HG03378 (cell line): ENCODE data around the gene SRXN1.
A peak's percentile ranks its signal among the peaks of the same experiment; 100 is the strongest.
"Not testable (repeated sequence)": the region's sequence is repeated elsewhere in the genome, so short reads cannot be mapped to it uniquely, and the experiment has no call there.

Experiments
- ATAC-seq: cut with Tn5 transposase; IDR thresholded peaks from one replicate; pipeline ENCODE4 v1.9.1; 2021; ENCODE audit warnings: mild to moderate bottlenecking, moderate library complexity; ENCODE audit not compliant: unreplicated experiment

SRXN1 gene

GRCh38 chr20:653110-653589, at the start of gene SRXN1:
Gene SRXN1 (minus strand): TSS chr20:653200. CDS start chr20:653185, 15 bp downstream.
- peak; percentile 59 for ATAC-seq

- no peak for ATAC-seq
Observed at GRCh38 chr20:701401-702129, 48.6 kb upstream of the SRXN1 start.

- no peak for ATAC-seq
Observed at GRCh38 chr20:699811-700338, 46.9 kb upstream of the SRXN1 start.

- no peak for ATAC-seq
Observed at GRCh38 chr20:699342-699741, 46.3 kb upstream of the SRXN1 start.

- no peak for ATAC-seq
Observed at GRCh38 chr20:698276-698675, 45.3 kb upstream of the SRXN1 start.

GRCh38 chr20:697826-698225, 44.8 kb upstream of the SRXN1 start:
- no peak for ATAC-seq

GRCh38 chr20:695165-695866, 42.3 kb upstream of the SRXN1 start:
- ATAC-seq: no peak

GRCh38 chr20:694496-694895, 41.5 kb upstream of the SRXN1 start:
- no peak for ATAC-seq

- not testable (repeated sequence) for ATAC-seq
Observed at GRCh38 chr20:693786-694185, 40.8 kb upstream of the SRXN1 start.

GRCh38 chr20:692044-692443, 39.0 kb upstream of the SRXN1 start:
- ATAC-seq: no peak

- ATAC-seq: no peak
Observed at GRCh38 chr20:689947-690346, 36.9 kb upstream of the SRXN1 start.

GRCh38 chr20:689348-689747, 36.3 kb upstream of the SRXN1 start:
- ATAC-seq: no peak

GRCh38 chr20:688809-689212, 35.8 kb upstream of the SRXN1 start:
- ATAC-seq: no peak

GRCh38 chr20:687468-688203, 34.6 kb upstream of the SRXN1 start:
- no peak for ATAC-seq

- ATAC-seq: no peak
Observed at GRCh38 chr20:684676-685319, 31.8 kb upstream of the SRXN1 start.

GRCh38 chr20:682123-682522, 29.1 kb upstream of the SRXN1 start:
- no peak for ATAC-seq

- no peak for ATAC-seq
Observed at GRCh38 chr20:680638-681187, 27.7 kb upstream of the SRXN1 start.

- no peak for ATAC-seq
Observed at GRCh38 chr20:677957-678356, 25.0 kb upstream of the SRXN1 start.

GRCh38 chr20:676967-677366, 24.0 kb upstream of the SRXN1 start:
- ATAC-seq: no peak

- no peak for ATAC-seq
Observed at GRCh38 chr20:676315-676937, 23.4 kb upstream of the SRXN1 start.
